Measurements from ENCODE around the gene ZBTB34. TPM values are rescaled to one million over a fixed set of nuclear protein-coding genes. Genes with fewer than 3 reads are reported as not detected.

Gene ZBTB34
- total and polyA plus RNA-seq, 2 of the 4 experiments (the other 2 are of a cell fraction): 2.7 to 3.1 TPM

DNA sequence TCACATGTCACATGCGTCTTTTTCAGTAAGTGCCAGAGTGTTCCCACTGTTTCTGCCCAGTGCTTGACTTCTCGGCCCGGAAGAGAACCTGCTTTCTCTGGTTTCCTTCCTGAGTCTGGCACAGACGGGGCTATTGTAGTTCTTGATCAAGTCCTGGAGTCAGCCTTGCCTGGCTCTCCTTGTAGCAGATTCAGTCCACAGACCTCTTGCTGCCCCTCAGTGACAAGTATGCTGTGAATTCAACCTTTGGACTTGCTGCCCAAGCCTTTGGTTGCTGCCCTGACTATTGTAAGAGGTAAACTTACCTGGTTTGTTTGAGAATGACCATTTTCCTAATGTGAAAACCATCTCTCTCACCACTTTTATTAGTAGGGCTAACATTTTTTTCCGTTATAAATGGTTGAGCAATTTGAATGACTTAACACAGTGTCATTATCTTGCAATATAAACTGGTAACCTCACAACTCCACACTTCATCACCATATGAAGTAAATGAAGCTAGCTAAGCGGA is 24.7 kb downstream of the ZBTB34 start:
- Histone ChIP-seq H2AK9ac (replicated peaks; ENCODE audit: low read depth, low read length, poor library complexity) (no peak overlapping the region), H3K9me1 (ENCODE audit: insufficient read depth, low read length) (peaks cover 10% of the 10 kb centered on the region), H2BK120ac (ENCODE audit: low read depth, low read length) (no peak overlapping the region), H4K91ac (ENCODE audit: insufficient read depth, low read depth, low read length) (no peak overlapping the region), H3K36me3 (ENCODE audit: control insufficient read depth, insufficient read depth, low read length) (peaks cover 21% of the 10 kb centered on the region), H2AK5ac (ENCODE audit: low read depth, low read length) (peak overlapping the region; percentile 35; the same call in 1 of the 2 replicates), H2BK20ac (ENCODE audit: low read depth, low read length) (no peak overlapping the region), H3K4me1 (ENCODE audit: control insufficient read depth, insufficient read depth, low read length) (peaks cover 3% of the 10 kb centered on the region), H3K23ac (ENCODE audit: low read depth, low read length) (peak overlapping the region; percentile 5; the same call in 1 of the 2 replicates), H3K9me3 (ENCODE audit: control insufficient read depth, insufficient read depth, low read length) (no peaks in the 10 kb centered on the region), H2BK5ac (ENCODE audit: low read depth, low read length, poor library complexity, severe bottlenecking) (peak overlapping the region; percentile 11), H3K9ac (ENCODE audit: low read depth, low read length) (no peak overlapping the region), H3K27me3 (ENCODE audit: control insufficient read depth, insufficient read depth, low read length) (no peaks in the 10 kb centered on the region), H3K4me3 (ENCODE audit: insufficient read depth, low read depth, low read length) (no peak overlapping the region), H3K79me1 (ENCODE audit: low read depth in 1 of 2, low read length in 2 of 2) (peaks cover 23 to 48% of the 10 kb centered on the region in 2 experiments), H3K56ac (ENCODE audit: extremely low read depth, insufficient read depth, low read length) (no peak overlapping the region), H2AFZ (replicated peaks; ENCODE audit: low read length, poor library complexity) (no peak overlapping the region), H4K20me1 (ENCODE audit: insufficient read depth, low read length) (peaks cover 37% of the 10 kb centered on the region), H4K5ac (ENCODE audit: low read depth, low read length) (no peak overlapping the region), H2BK15ac (ENCODE audit: low read depth, low read length) (no peak overlapping the region), H4K8ac (ENCODE audit: low read depth in 2 of 2, low read length in 2 of 2) (no peak overlapping the region), H3K4ac (ENCODE audit: low read depth, low read length) (no peak overlapping the region), H3K18ac (ENCODE audit: low read depth, low read length) (no peak overlapping the region), H3K14ac (replicated peaks; ENCODE audit: low read depth, low read length) (no peak overlapping the region), H3K27ac (ENCODE audit: insufficient read depth, low read length) (no peak overlapping the region), H3K4me2 (ENCODE audit: low read depth, low read length) (no peak overlapping the region)
- ChIA-PET CTCF (no interaction called here), POLR2A (ENCODE audit: unreplicated experiment) (interaction anchor here (0.6 kb wide), 1 partner anchor 22 kb away, joined by 3 read pairs; no protein-coding TSS in a partner anchor)
- intact Hi-C loops (cut with micrococcal nuclease): no loop called here
- TF ChIP-seq CEBPB (IDR thresholded peaks at IDR 0.05; ENCODE audit: low read depth, low read length) (peak; percentile 77), POLR2A (IDR thresholded peaks at IDR 0.05; ENCODE audit: low read depth, low read length) (no peak), RFX5 (IDR thresholded peaks at IDR 0.05; ENCODE audit: low read depth, low read length) (no peak), MAFK (IDR thresholded peaks at IDR 0.05; ENCODE audit: low read depth, low read length) (no peak)
- BruUV-seq (replicated peaks): no TSS peak
- DNase-seq (peak; percentile 42), ATAC-seq (ENCODE audit: low read depth) (peak; percentile 48)
- dilution Hi-C loops (cut with HindIII; ENCODE audit: low sequenced_read_pairs, unreplicated experiment): no loop called here
- WGBS, 2 experiments (ENCODE audit: extremely low coverage in 2 of 2, insufficient read length in 1 of 2): 100% methylated on average over 4 of the region's 6 CpGs; no CpG with 5 or more reads in 1 of the 2 experiments
- in situ Hi-C loops (cut with MboI; ENCODE audit: low sequenced_read_pairs): no loop called here
